ENCODE data around the gene IKBKE. TPM values are rescaled to one million over a fixed set of nuclear protein-coding genes. Genes with fewer than 3 reads are reported as not detected.

The IKBKE gene
- total and polyA plus RNA-seq, 2 donors (not counting 3 experiments of a cell fraction or from before 2014, with no cell fraction given) = 17.9 to 20.7 TPM

GRCh38 chr1:206505702-206506355 is 35.6 kb downstream of the IKBKE start:
- H3K9me3 ChIP-seq (replicated peaks; ENCODE audit: control insufficient read depth, insufficient read depth, low read length) = no peaks in the 10 kb centered on the region
- H3K9ac ChIP-seq (replicated peaks; ENCODE audit: extremely low read depth, insufficient read depth, low read length) = no peak overlapping the region
- no peak overlapping the region for H3K4me3 ChIP-seq (replicated peaks in 1 of 3; ENCODE audit: insufficient read depth in 1 of 3, low read depth in 1 of 3, low read length in 3 of 3)
- no peaks in the 10 kb centered on the region for H3K4me1 ChIP-seq (ENCODE audit: control insufficient read depth, extremely low read depth, insufficient read depth, low read length)
- intact Hi-C loops (cut with micrococcal nuclease) (loop anchor here (1.0 kb wide), 1 partner anchor 77 kb away; no protein-coding TSS in a partner anchor), dilution Hi-C loops (cut with MboI; ENCODE audit: extremely low pct_ligation_motif_present, low sequenced_read_pairs) (no loop called here)
- no TSS peak for BruUV-seq (replicated peaks)
- no peak overlapping the region for H3K27ac ChIP-seq (ENCODE audit: insufficient read depth, low read depth, low read length)
- H3K9me1 ChIP-seq (replicated peaks; ENCODE audit: control insufficient read depth, extremely low read depth, insufficient read depth, low read length) = no peaks in the 10 kb centered on the region
- POLR2A ChIA-PET = no interaction called here
- FAIRE-seq (no peak), DNase-seq (ENCODE audit: low read depth, low spot score) (no peak)
- TF ChIP-seq MYC (IDR thresholded peaks at IDR 0.05; ENCODE audit: low read depth, low read length) (no peak), MAX (IDR thresholded peaks at IDR 0.05; ENCODE audit: insufficient read depth, insufficient read length) (no peak), CTCF (IDR thresholded peaks at IDR 0.05; ENCODE audit: extremely low read depth in 1 of 2, insufficient read depth in 1 of 2, low read depth in 1 of 2, low read length in 2 of 2) (peak; percentile 34 to 48), POLR2AphosphoS5 (IDR thresholded peaks at IDR 0.05; ENCODE audit: insufficient read depth, low read depth, low read length) (no peak), JUN (IDR thresholded peaks at IDR 0.05; ENCODE audit: borderline replicate concordance, insufficient read depth, insufficient read length, low read depth) (no peak), POLR2A (IDR thresholded peaks at IDR 0.05; ENCODE audit: low read depth, low read length) (no peak), EZH2 (IDR thresholded peaks at IDR 0.05; ENCODE audit: borderline replicate concordance, low read depth, low read length, severe bottlenecking) (no peak)
- no peaks in the 10 kb centered on the region for H3K79me2 ChIP-seq (ENCODE audit: control insufficient read depth, insufficient read depth, low read length)
- H4K20me1 ChIP-seq (replicated peaks; ENCODE audit: control insufficient read depth, extremely low read depth, insufficient read depth, low read length) = no peaks in the 10 kb centered on the region
- peaks cover 66 to 70% of the 10 kb centered on the region in 2 experiments for H3K27me3 ChIP-seq (ENCODE audit: control insufficient read depth in 2 of 2, insufficient read depth in 2 of 2, low read length in 2 of 2)
- no peaks in the 10 kb centered on the region for H3K36me3 ChIP-seq (ENCODE audit: control insufficient read depth in 2 of 2, extremely low read depth in 1 of 2, insufficient read depth in 2 of 2, low read length in 2 of 2)
- no peak overlapping the region for H3K4me2 ChIP-seq (ENCODE audit: insufficient read depth, low read length)
- CTCF ChIA-PET = interaction anchor here (0.7 to 1.6 kb wide), 5 partner anchors 26 to 125 kb away, joined by 3 to 12 read pairs (median 4); no protein-coding TSS in a partner anchor
- no peak overlapping the region for H2AFZ ChIP-seq (ENCODE audit: low read depth, low read length)

Measured in endothelial cell of umbilical vein (primary cell).